Measurements from ENCODE around the gene RPS19BP1. TPM values are rescaled to one million over a fixed set of nuclear protein-coding genes. Genes with fewer than 3 reads are reported as not detected.

The RPS19BP1 gene
- polyA plus RNA-seq, 1 of the 3 experiments (the other 2 are of a cell fraction): 97.2 TPM

DNA sequence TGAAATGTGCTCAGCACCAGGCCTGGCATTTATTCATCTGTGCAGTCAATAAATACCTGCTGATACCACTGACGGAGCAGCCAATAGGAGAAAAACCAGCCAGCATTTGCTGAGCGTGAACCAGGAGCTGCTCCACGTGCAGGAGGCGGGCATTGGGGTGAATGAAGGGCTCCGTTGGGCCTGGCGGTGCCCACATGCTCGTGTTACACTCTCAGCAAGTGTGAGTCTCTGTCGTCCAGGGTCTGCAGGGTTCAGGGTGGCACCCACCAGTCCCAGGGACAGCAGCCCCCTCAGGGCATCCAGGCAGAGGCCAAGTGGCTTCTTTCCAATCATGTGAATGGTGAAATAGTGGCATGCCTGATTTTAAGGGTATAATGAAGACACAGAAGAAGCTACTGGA lies 4.2 kb upstream of the RPS19BP1 start:
- Histone ChIP-seq H3K4me3 (ENCODE audit: low read depth in 2 of 2, low read length in 1 of 2) (no peak overlapping the region), H3K36me3 (replicated peaks in 1 of 2; ENCODE audit: control insufficient read depth in 1 of 2, insufficient read depth in 2 of 2, low read length in 1 of 2) (no peaks in the 10 kb centered on the region), H2AFZ (ENCODE audit: low read depth) (no peak overlapping the region), H3K27me3 (ENCODE audit: insufficient read depth) (no peaks in the 10 kb centered on the region), H3K27ac (ENCODE audit: low read depth in 2 of 2, low read length in 1 of 2) (no peak overlapping the region), H4K20me1 (ENCODE audit: insufficient read depth) (no peaks in the 10 kb centered on the region), H3F3A (replicated peaks; ENCODE audit: insufficient read depth) (no peaks in the 10 kb centered on the region), H3K79me2 (ENCODE audit: insufficient read depth) (peaks cover 7% of the 10 kb centered on the region), H3K9me3 (no peaks in the 10 kb centered on the region), H3K4me1 (ENCODE audit: control insufficient read depth in 1 of 2, insufficient read depth in 2 of 2, low read depth in 1 of 2, low read length in 1 of 2) (no peaks in the 10 kb centered on the region; a peak in 1 of 4 replicates), H3K9ac (no peak overlapping the region), H3K4me2 (no peak overlapping the region), H3K9me2 (no peaks in the 10 kb centered on the region)
- TF ChIP-seq SIN3A (IDR thresholded peaks at IDR 0.05; ENCODE audit: borderline replicate concordance, low read depth, low read length) (no peak), JUND (IDR thresholded peaks at IDR 0.05) (no peak), MEF2A (IDR thresholded peaks at IDR 0.05; ENCODE audit: borderline replicate concordance, low read depth) (no peak), MXI1 (IDR thresholded peaks at IDR 0.05; ENCODE audit: low read depth, low read length) (no peak), RCOR1 (IDR thresholded peaks at IDR 0.05; ENCODE audit: low read length) (no peak), GABPA (IDR thresholded peaks at IDR 0.05; ENCODE audit: low read depth) (no peak), REST (IDR thresholded peaks at IDR 0.05; ENCODE audit: low read depth, low read length) (no peak), FOXM1 (IDR thresholded peaks at IDR 0.05; ENCODE audit: low read depth) (no peak), RAD21 (IDR thresholded peaks at IDR 0.05; ENCODE audit: low read length) (no peak), USF2 (IDR thresholded peaks at IDR 0.05; ENCODE audit: borderline replicate concordance, low read depth, low read length) (no peak), ELF1 (IDR thresholded peaks at IDR 0.05) (no peak), CHD2 (IDR thresholded peaks at IDR 0.05; ENCODE audit: low read length, partially characterized antibody) (no peak)
- TF ChIP-seq, protein P1, sequence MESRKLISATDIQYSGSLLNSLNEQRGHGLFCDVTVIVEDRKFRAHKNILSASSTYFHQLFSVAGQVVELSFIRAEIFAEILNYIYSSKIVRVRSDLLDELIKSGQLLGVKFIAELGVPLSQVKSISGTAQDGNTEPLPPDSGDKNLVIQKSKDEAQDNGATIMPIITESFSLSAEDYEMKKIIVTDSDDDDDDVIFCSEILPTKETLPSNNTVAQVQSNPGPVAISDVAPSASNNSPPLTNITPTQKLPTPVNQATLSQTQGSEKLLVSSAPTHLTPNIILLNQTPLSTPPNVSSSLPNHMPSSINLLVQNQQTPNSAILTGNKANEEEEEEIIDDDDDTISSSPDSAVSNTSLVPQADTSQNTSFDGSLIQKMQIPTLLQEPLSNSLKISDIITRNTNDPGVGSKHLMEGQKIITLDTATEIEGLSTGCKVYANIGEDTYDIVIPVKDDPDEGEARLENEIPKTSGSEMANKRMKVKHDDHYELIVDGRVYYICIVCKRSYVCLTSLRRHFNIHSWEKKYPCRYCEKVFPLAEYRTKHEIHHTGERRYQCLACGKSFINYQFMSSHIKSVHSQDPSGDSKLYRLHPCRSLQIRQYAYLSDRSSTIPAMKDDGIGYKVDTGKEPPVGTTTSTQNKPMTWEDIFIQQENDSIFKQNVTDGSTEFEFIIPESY (IDR thresholded peaks at IDR 0.05; ENCODE audit: borderline replicate concordance, low read depth): no peak
- DNase-seq: no peak
- WGBS (ENCODE audit: low lambda C conversion rate): no CpG with 5 or more reads among the region's 8 CpGs
- CTCF ChIA-PET: interaction anchor here (1.3 to 3.9 kb wide), 3 partner anchors 43 to 499 kb away, joined by 3 to 62 read pairs (median 24); no protein-coding TSS in a partner anchor
- POLR2A ChIA-PET: interaction anchor here (0.6 kb wide), 2 partner anchors 10 to 635 kb away, joined by 3 to 4 read pairs; no protein-coding TSS in a partner anchor

Measured in SK-N-SH (cell line).